ENCODE data around the gene NUDCD2.

GRCh38 chr5:163459462-163459818, 462 bp downstream of the NUDCD2 start:
- no peak for TF ChIP-seq CTCF (IDR thresholded peaks at IDR 0.05; ENCODE audit: insufficient read depth, low read length)
- TF ChIP-seq POLR2AphosphoS5 (IDR thresholded peaks at IDR 0.05; ENCODE audit: low read depth) = no peak
- TF ChIP-seq REST (IDR thresholded peaks at IDR 0.05; ENCODE audit: insufficient replicate concordance, low read depth) = no peak
- TF ChIP-seq GABPA (IDR thresholded peaks at IDR 0.05; ENCODE audit: low read depth) = no peak
- no peak for TF ChIP-seq SPI1 (IDR thresholded peaks at IDR 0.05; ENCODE audit: borderline replicate concordance, low read depth)

Data from HL-60 (cell line).